ENCODE data around the gene IBA57.

IBA57 gene

DNA sequence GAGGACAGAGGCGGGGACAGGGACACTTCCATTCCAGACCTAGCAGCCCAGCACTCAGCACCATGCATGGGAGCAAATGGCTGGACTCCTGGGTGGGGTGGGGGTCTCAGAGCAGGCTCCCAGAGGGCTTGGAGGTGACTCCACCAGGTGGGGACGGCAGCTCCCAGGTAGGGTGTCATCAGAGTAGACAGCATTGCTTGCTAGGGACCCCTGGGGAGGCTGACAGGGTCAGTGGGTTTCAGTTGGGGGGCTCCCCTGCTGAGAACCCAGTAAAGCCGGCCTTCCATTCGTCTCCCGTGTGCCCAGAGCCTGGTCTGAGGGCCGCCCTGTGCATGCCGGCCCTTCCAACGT, 20.6 kb upstream of the IBA57 start:
- no peak for DNase-seq (ENCODE audit: low read depth)

DNA sequence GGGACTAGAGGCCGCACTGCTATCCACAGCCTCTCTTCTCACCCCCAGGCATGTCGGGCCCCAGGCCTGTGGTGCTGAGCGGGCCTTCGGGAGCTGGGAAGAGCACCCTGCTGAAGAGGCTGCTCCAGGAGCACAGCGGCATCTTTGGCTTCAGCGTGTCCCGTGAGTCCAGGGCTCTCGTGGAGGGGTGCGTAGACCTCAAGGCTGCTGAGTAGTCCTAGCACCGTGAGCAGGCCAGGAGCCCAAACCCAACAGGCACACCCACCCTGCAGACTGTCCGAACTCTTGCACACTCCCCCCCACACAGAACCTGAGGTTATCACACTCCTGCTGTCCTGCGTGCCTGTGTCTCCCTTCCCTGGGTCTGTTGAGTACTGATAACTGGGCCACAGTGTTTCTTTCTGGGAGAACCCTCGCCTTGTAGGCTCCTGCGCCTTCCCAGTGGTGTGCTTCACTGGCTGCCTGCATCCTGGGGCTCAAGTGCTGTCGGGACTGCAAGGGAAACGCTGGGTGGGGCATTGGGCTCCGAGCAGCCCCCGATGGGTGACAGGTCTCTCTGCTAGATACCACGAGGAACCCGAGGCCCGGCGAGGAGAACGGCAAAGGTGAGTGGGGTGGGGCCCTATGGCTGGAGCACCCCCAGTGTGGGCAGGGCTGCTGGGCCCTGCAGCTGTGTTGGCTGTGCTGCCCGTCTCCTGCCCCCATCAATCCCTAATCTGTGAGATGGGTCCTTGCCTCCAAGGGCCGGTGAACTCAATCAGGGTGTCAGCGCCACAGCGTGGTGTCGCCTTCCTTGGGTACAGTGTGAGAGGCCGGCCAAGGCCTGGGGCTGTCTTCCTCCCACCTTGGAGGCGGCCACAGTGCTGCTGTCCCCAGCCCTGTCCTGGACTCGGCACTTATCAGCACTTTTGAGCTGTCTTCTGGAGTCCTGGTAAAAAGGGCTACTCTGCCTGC, 19.9 kb upstream of the IBA57 start:
- no peak for DNase-seq (ENCODE audit: low read depth)

GRCh38 chr1:228146417-228147150, 19.0 kb upstream of the IBA57 start:
- DNase-seq (ENCODE audit: low read depth) = no peak

GRCh38 chr1:228147151-228147693, 18.4 kb upstream of the IBA57 start:
- no peak for DNase-seq (ENCODE audit: low read depth)

DNA sequence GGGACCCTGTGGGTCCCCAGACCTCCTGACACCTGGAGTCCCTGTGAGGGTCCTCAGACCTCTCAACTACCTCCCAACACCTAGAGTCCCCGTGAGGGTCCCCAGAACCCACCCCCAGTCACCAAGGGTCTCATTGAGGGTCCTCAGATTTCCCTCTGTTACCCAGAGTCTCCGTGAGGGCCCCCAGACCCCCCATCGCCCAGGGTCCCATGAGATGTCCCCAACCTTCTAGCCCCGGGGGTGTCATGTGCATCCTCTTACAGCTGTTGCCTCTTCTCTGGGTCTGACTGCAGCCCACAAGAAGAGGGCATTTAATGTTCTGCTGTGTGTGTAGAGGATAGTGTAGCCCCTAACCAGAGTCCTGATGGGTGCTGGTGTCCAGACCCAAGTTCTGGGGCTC, 17.8 kb upstream of the IBA57 start:
- DNase-seq (ENCODE audit: low read depth) = no peak

DNA sequence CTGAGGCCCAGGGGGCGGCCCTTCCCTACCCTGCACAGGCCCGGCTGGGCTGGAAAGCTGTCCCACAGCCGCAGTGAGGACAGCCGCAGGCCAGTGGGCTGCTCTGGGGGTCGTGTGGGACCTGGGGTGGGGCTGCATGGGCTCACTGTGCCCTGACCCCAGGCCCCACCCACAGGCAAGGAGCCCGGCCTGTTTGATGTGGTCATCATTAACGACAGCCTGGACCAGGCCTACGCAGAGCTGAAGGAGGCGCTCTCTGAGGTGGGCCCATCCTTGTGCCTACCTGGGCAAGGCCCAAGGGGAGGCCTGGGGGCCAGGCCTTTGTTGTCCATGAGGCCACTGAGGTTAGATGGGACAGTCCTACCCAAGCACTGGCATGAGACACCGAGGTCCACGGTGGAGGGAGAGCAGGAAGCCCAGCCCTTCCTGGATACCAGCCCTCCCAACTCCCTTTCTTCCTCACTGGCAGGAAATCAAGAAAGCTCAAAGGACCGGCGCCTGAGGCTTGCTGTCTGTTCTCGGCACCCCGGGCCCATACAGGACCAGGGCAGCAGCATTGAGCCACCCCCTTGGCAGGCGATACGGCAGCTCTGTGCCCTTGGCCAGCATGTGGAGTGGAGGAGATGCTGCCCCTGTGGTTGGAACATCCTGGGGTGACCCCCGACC, 17.3 kb upstream of the IBA57 start:
- no peak for DNase-seq (ENCODE audit: low read depth)

DNA sequence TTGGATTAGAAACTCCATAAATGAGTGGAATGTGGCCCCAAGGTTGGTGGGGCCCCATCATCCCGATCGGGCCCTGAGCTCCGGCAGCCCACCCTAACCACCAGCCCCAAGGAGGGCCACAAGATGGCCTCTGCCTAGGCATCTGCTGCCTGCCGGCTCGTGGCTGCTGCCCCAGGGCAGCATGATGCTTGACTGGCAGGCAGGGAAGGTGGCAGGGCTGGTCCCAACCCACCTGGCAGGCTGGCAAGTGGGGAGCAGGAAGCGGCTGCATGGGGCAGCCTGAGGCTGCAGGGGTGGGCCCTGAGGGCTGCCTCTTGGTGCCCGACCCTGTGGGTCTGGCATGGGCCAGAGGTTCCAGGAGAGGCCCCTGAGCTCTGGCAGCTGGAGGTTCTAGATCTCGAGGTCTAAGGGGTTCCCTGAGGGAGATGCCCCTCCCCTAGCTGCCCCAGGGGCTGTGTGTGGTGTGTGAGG, 16.6 kb upstream of the IBA57 start:
- no peak for DNase-seq (ENCODE audit: low read depth)

- DNase-seq (ENCODE audit: low read depth) = no peak
These were observed 16.0 kb upstream of the IBA57 start, which contains the start of gene GJC2 for GRCh38 chr1:228149406-228150119. Gene GJC2 (plus strand): TSS chr1:228149930. CDS start chr1:228157759, 7,829 bp downstream.

GRCh38 chr1:228150120-228150460, 15.5 kb upstream of the IBA57 start:
- no peak for DNase-seq (ENCODE audit: low read depth)

GRCh38 chr1:228150461-228151179, 15.0 kb upstream of the IBA57 start:
- no peak for DNase-seq (ENCODE audit: low read depth)

DNA sequence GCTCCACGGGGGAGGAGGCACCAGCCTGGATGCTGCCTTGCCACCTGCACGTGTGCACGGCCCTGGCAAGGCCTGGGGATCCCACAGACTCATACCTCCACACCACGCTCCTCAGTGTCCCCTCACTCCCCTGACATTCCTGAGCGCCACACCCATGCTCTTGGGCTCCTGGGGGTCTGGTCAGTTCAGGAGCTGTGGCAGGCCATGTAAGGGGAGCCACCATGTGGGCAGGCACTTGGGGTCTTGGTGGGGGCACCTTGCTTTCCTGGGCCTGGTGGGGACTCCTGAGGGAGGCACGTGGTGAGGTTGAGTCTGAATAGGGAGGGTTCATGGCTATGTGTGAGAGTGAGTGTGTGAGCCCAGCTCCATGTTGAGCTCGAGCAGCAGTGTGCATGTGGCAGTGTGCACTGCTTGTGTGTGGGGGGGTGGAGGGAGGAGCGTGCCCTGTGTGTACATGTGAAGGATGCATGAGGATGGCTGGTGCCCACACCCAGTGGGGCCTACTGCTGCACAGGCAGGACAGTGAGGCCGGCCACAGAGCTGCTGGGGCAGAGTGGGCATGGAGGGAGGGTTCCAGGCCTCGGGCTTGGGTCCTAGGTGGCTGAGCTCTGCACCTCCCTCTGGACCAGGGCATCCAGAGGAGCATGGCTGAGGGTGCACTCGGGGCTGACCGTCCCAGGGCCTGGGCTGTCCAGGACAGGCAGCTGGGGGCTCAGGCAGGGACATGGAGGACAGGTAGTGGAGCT, 14.3 kb upstream of the IBA57 start:
- DNase-seq (ENCODE audit: low read depth) = no peak

DNA sequence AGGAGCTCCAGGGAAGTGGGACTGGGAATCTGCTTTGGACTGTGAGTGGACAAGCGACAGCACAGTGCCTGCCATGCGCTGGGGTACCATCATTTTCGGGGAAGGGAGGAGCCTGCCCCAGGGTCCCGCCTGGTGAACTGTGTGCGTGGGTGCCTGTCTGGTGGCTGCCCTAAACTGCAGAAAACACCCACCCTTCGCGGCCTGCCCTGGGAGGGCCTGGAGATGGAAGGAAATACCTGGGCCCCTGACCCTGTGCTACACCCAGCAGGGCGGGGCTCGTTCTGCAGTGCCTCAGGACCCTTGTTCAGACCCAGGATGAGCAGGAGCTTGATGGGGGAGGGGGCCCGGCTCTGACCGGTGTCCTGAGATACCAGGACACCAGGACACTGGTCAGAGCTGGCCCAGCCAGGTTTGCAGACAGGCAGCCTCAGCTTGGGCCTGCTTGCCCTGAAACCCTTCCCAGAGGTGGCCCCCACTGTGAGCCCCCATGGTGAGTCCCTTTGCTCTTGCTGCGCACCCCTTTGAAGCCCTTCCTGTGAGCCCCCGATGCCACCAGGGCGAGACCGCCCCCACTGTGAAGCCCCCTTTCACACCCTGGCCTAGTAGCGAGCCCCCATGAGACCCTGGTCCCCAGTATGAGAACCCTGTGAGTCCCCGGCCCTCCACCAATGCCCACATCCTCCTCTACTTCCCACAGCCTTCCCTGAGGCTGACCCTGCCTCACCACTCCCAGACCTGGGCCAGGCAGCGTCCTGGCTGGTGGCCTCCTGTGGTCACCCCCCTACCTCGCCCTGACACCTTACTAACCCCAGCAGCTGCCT, 13.3 kb upstream of the IBA57 start:
- no peak for DNase-seq (ENCODE audit: low read depth)

GRCh38 chr1:228152918-228153258, 12.7 kb upstream of the IBA57 start:
- no peak for DNase-seq (ENCODE audit: low read depth)

DNA sequence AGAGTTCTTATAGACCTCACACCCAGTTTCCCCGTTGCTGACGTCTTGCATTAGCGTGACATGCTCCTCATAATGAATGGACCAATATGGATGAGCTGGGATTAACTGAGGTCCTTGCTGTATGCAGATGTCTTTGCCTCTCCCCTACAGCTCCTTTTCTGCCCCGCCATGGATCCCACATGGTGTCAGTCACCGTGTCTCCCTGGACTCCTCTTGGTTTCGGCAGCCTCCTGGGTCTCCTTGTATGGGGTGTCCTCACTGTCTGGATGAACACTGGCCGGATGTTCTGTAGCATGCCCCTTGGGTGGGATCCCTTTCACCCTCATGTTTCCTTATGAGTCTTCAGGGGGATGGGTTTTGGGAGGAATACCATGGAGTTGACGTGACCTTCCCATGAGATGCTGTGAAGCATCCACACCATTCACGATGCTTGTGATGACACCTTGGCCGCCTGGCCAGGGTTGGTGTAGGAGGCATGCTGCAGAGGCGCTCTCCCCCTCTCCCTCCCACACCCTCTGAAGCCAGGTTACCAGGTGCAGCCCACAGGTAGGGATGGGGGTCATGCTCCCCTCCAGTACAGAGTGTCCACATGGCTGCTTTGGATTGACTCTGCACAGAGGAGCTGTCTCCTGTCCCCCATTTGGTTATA, 11.5 kb upstream of the IBA57 start:
- no peak for DNase-seq (ENCODE audit: low read depth)

DNA sequence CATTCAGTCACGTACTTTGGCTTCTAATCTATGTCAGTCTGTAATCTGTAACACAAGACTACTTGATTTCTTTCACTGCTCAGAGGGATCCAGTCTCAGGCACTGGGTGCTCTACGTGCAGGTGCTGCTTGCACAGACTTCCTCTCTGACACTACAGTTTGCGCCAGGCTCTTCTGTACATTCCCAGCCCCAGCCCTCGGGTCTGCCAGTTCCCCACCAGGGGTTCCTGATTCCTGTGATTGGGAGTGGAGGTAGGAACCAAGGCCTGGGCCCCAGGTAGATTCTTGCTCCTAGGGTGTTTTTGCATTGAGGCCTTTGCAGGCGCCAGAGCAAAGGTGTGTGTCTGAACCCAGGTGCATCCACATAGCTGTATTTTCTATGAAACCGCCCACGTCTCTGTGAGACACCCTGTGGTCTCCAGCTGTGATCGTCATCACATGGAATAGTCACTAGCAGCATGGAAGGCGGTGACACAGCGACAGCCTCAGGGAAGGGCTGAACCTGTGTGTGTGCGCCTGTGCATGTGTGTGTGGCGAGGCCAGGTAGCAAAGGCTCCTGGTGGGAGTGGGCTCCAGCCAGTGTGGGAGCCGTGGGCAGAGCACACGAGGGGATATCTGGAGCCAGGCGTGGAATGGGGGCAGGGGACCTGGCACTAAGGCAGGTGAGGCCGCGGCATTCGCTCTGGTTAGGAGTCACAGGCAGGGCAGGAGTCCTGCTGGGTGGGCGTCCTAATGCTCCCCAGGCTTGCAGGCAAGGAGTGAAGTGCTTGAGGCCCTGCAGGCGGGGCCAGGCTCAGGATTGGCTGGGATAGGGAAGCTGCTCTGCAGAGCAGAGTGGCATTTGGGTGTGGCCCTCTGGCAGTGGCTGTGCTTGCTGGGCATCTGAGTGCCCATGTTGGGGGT, 10.7 kb upstream of the IBA57 start:
- DNase-seq (ENCODE audit: low read depth) = no peak

GRCh38 chr1:228155596-228156514, 9.7 kb upstream of the IBA57 start:
- no peak for DNase-seq (ENCODE audit: low read depth)

GRCh38 chr1:228156515-228156881, 9.1 kb upstream of the IBA57 start:
- no peak for DNase-seq (ENCODE audit: low read depth)
